ENCODE measurements around the gene STAT1. TPM values are rescaled to one million over a fixed set of nuclear protein-coding genes. Genes with fewer than 3 reads are reported as not detected.
"Not testable (repeated sequence)": the region's sequence is repeated elsewhere in the genome, so short reads cannot be mapped to it uniquely, and the experiment has no call there.

The STAT1 gene
- total RNA-seq, 1 donor from 2014 or later, result 186 TPM

- DNase-seq (ENCODE audit: low spot score), result no peak
These were observed 48.3 kb downstream of the STAT1 start for GRCh38 chr2:190965580-190966222.

GRCh38 chr2:190964170-190964795 is 49.7 kb downstream of the STAT1 start:
- no peak for DNase-seq (ENCODE audit: low spot score)

- DNase-seq (ENCODE audit: low spot score), result no peak
These were observed 50.9 kb downstream of the STAT1 start for GRCh38 chr2:190963088-190963487.

GRCh38 chr2:190961918-190962487 is 52.0 kb downstream of the STAT1 start:
- DNase-seq (ENCODE audit: low spot score), result no peak

- DNase-seq (ENCODE audit: low spot score), result not testable (repeated sequence)
These were observed 52.9 kb downstream of the STAT1 start for GRCh38 chr2:190961117-190961516.

- DNase-seq (ENCODE audit: low spot score), result no peak
These were observed 53.8 kb downstream of the STAT1 start for GRCh38 chr2:190959911-190960788.

- DNase-seq (ENCODE audit: low spot score), result no peak
These were observed 60.7 kb downstream of the STAT1 start for GRCh38 chr2:190953257-190953656.

- no peak for DNase-seq (ENCODE audit: low spot score)
These were observed 63.4 kb downstream of the STAT1 start for GRCh38 chr2:190950566-190950991.

GRCh38 chr2:190948671-190949070 is 65.3 kb downstream of the STAT1 start:
- no peak for DNase-seq (ENCODE audit: low spot score)

- DNase-seq (ENCODE audit: low spot score), result no peak
These were observed 66.2 kb downstream of the STAT1 start for GRCh38 chr2:190947711-190948251.

- no peak for DNase-seq (ENCODE audit: low spot score)
These were observed 66.8 kb downstream of the STAT1 start for GRCh38 chr2:190947141-190947540.

GRCh38 chr2:190943706-190944105 is 70.3 kb downstream of the STAT1 start:
- DNase-seq (ENCODE audit: low spot score), result no peak

- no peak for DNase-seq (ENCODE audit: low spot score)
These were observed 71.3 kb downstream of the STAT1 start for GRCh38 chr2:190942697-190943096.

- DNase-seq (ENCODE audit: low spot score), result no peak
These were observed 72.4 kb downstream of the STAT1 start for GRCh38 chr2:190941571-190941970.

GRCh38 chr2:190940454-190940853 is 73.5 kb downstream of the STAT1 start:
- DNase-seq (ENCODE audit: low spot score), result no peak

- DNase-seq (ENCODE audit: low spot score), result no peak
These were observed 75.1 kb downstream of the STAT1 start for GRCh38 chr2:190938771-190939335.

- DNase-seq (ENCODE audit: low spot score), result no peak
These were observed 78.9 kb downstream of the STAT1 start for GRCh38 chr2:190935054-190935453.

- DNase-seq (ENCODE audit: low spot score), result no peak
These were observed 80.6 kb downstream of the STAT1 start for GRCh38 chr2:190933361-190933760.

GRCh38 chr2:190932514-190932913 is 81.5 kb downstream of the STAT1 start:
- DNase-seq (ENCODE audit: low spot score), result no peak

GRCh38 chr2:190930411-190930810 is 83.6 kb downstream of the STAT1 start:
- DNase-seq (ENCODE audit: low spot score), result no peak

- DNase-seq (ENCODE audit: low spot score), result no peak
These were observed 84.1 kb downstream of the STAT1 start for GRCh38 chr2:190929919-190930318.

Data from mesenteric fat pad (tissue), 1 donor.